ENCODE measurements around the gene CEP120.
"Not testable (repeated sequence)": the region's sequence is repeated elsewhere in the genome, so short reads cannot be mapped to it uniquely, and the experiment has no call there.

The CEP120 gene

GRCh38 chr5:123423278-123424149 is at the start of gene CEP120:
Gene CEP120, minus strand, starts transcription at chr5:123423403. Its CDS starts 405 bp downstream, at chr5:123422998.
- peak; percentile 97 for DNase-seq

GRCh38 chr5:123472150-123472924 is 49.1 kb upstream of the CEP120 start:
- no peak for DNase-seq

GRCh38 chr5:123471385-123471784 is 48.2 kb upstream of the CEP120 start:
- no peak for DNase-seq

GRCh38 chr5:123466839-123467238 is 43.6 kb upstream of the CEP120 start:
- not testable (repeated sequence) for DNase-seq

- DNase-seq = no peak
Observed at GRCh38 chr5:123460296-123460729, 37.1 kb upstream of the CEP120 start.

DNA sequence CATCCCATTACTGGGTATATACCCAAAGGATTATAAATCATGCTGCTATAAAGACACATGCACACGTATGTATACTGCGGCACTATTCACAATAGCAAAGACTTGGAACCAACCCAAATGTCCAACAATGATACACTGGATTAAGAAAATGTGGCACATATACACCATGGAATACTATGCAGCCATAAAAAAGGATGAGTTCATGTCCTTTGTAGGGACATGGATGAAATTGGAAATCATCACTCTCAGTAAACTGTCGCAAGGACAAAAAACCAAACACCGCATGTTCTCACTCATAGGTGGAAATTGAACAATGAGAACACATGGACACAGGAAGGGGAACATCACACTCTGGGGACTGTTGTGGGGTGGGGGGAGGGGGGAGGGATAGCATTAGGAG is 35.8 kb upstream of the CEP120 start:
- not testable (repeated sequence) for DNase-seq

GRCh38 chr5:123456242-123456641 is 33.0 kb upstream of the CEP120 start:
- DNase-seq = no peak

DNA sequence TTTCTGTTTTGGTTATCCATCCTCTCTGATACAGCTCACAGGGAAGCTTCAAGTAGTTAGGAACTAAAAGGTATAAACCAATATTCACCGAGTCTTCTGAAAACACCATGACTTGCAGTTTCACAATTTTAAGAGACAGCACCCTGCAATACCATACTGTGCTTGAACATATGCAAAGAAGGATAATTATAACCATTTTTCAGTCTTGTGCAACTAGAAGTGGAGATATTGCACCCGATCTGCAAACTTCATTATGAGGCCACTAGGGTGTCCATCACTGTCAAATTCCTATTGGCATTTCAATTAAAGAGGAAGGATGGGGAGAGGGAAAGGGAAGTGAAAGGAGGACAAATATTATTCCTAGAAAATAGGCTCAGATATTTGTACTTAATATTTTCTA is 32.4 kb upstream of the CEP120 start:
- DNase-seq = no peak

GRCh38 chr5:123455095-123455494 is 31.9 kb upstream of the CEP120 start:
- DNase-seq = no peak

DNA sequence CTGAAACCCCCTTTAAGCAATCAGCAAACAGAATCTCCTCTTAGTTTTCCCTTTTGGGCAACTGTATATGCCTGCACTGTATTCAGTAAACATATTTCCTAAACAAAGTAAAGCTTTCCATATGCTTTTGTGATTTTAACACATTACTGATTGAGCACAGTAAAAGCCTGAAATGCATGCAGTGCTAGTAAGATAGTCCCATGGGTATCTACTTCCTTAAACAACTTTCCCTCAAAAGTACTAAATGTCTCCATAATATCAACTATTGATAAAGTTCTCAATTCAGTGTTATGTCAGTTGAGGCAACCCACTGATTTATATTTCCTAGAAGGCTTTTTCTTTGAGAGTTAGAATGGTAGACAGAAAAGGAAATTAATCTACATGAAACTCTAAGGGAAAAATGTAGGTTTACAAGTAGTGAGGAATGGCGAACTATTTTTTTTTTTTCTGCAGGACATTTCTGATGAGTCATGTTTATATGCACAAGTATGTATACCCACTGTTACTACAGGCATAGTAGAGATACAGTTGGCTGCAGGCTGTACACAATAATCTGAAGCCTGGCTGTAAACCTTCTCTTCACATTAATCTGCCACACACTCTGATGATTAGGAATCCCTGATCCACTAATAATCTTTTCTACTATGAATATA is 31.2 kb upstream of the CEP120 start:
- DNase-seq = no peak

- no peak for DNase-seq
Observed at GRCh38 chr5:123452401-123452800, 29.2 kb upstream of the CEP120 start.

DNA sequence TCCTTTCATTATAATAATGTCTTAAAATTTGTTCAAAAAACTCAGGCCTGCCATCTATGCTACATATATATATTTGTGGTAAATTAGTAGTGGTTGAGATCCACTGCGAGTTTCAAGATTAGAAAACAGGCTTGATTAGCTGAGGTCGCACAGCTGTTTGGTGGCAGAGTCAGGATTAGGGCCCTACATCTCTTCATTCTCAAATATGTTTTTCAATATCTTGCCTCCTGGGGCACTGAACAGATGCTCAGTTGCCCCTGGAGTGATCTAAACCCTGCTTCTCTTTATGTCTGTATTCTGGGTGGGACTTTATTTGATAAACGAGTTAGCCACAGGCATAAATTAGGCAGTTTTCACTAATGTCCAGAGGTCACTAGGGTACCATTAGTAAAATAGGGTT is 27.8 kb upstream of the CEP120 start:
- DNase-seq = no peak

DNA sequence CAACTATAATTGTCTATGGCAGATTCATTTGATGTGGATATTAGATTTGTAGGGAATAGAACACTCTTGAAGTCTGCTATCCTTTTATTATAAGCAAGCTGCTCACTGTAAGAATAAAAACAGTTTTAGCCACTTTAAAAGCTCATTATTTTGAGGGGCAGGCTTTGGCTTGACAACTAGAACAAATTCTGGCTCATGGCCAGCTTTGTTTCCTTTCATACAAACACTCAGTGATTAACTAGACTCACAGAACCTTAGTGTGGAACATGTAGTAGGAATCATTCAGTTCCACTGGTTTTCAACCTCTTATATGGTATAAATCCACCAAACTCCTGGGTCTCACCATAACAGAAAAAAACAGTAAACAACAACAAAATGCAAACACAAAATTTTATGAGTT is 27.4 kb upstream of the CEP120 start:
- no peak for DNase-seq

- DNase-seq = no peak
Observed at GRCh38 chr5:123450114-123450513, 26.9 kb upstream of the CEP120 start.

DNA sequence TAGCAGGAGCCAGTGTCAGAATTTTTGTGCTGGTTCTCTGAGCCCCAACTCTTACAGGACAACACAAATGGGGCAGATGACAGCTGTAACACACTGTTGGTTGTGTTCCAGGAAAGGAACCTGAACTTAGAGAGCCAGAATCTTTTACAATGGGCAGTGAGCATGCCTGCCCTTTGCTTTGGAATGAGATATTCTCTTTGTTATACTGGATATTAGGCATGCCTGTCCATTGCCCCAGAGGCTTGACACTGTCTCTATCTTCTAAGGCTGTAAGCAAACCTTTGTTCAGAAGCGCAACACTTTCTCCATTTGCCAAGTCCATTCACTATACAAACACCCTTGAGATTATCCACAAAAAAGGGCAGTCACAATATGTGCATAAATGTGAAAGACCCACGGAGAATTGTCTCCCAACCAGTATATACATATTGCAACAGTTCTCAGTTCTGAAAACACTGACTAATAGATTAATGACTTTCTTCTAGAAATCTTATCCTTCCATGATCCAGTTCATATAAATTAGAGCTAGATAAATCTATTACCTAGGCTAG is 26.3 kb upstream of the CEP120 start:
- DNase-seq = no peak

DNA sequence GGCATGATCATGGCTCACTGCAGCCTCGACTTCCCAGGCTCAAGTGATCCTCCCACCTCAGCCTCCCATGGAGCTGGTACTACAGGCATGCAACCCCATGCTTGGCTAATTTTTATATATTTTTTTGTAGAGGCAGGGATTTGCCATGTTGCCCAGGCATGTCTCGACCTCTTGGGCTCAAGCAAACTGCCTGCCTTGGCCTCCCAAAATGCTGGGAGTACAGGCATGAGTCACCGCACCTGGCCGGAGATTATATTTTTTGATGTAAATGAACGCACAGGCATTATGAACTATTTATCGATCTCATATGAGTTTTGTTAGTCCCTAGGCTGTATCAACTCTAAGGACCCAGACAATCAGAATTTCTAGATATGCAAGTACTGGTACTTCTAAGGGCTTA is 25.5 kb upstream of the CEP120 start:
- DNase-seq = no peak

GRCh38 chr5:123448017-123448617 is 24.9 kb upstream of the CEP120 start:
- no peak for DNase-seq

GRCh38 chr5:123444016-123444415 is 20.8 kb upstream of the CEP120 start:
- no peak for DNase-seq

GRCh38 chr5:123441408-123441807 is 18.2 kb upstream of the CEP120 start:
- no peak for DNase-seq

DNA sequence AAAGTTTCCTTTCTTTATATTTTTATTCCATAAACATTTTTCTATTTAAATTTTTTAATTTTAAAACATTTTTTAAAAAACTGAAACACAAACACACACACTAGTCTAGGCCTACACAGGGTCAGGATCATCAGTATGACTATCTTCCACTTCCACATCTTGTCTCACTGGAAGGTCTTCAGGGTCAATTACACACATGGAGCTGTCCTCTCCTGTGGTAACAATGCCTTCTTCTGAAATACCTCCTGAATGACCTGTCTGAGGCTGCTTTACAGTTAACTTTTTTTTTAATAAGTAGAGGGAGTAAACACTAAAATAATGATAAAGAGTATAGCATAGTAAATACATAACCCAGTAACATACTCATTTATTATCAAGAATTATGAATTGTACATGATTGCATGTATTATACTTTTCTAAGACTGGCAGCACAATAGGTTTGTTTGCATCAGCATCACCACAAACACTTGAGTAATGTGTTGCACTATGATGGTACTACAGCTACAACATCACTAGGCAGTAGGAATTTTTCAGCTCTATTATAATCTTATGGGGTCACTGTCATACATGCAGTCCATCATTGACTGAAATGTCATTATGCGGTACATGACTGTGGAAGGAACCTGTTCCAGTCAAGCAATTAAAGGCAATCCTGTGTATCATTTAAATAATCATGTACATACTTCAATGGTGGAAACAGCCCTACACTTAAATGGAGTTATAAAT is 17.4 kb upstream of the CEP120 start:
- DNase-seq = no peak

DNA sequence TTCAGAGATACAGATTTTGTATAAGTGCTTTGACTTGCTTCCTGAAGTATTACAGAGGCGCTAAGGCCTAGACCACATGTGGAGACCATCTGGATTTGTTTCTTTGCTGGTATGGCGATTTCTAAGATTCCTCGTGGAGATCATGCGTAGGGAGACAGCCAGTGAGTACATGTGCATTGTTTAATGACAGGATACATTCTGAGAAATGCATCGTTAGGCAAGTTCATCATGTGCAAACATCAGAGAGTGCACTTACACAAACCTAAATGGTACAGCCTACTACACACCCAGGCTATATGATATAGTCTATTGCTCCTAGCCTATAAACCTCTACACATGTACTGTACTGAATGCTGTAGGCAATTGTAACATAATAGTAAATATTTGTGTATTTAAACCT is 16.5 kb upstream of the CEP120 start:
- DNase-seq = no peak

DNA sequence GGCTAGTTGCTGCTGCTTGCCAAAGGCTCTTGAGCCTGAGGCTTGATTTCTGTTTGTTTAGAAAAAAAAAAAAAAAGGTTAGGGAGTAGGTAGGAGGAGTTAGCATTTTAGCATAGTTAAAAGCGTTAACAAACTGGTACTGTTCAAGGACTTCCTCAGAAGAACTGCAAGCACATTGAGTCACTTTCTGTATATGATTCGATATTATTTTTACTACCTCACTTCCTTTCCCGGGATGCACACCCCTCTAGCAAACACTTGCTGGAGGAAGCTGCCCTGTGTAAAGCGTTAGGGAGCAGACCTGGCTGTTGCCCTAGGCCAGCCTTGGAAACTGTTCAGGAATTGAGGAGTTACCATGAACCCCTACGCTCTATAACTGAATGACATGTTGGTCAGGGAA is 15.7 kb upstream of the CEP120 start:
- no peak for DNase-seq

Measured in GOT3 (cell line).